NK-92 treated with Interleukin-12 subunit alpha and Interleukin-12 subunit beta, amount 100 ng/mL, for 24 hours (cell line): ENCODE data around the gene GRK6.
"Not testable (repeated sequence)": the region's sequence is repeated elsewhere in the genome, so short reads cannot be mapped to it uniquely, and the experiment has no call there.

Experiments used
- DNase-seq: peaks from one replicate; lab custom pipeline; 2025; lab: John Stamatoyannopoulos, UW

The GRK6 gene

GRCh38 chr5:177397875-177398390 lies 28.5 kb upstream of the GRK6 start:
- no peak for DNase-seq

GRCh38 chr5:177399997-177400868 lies 26.2 kb upstream of the GRK6 start, which contains the start of gene PFN3:
Gene PFN3 (minus strand): TSS chr5:177400661. CDS start chr5:177400576, 85 bp downstream.
- DNase-seq = no peak

GRCh38 chr5:177402271-177403043 lies 24.0 kb upstream of the GRK6 start:
- no peak for DNase-seq

GRCh38 chr5:177403102-177403791 lies 23.2 kb upstream of the GRK6 start:
- DNase-seq = no peak

GRCh38 chr5:177403792-177404640 lies 22.5 kb upstream of the GRK6 start:
- peak; percentile 13 for DNase-seq

GRCh38 chr5:177404641-177405179 lies 21.8 kb upstream of the GRK6 start:
- DNase-seq = no peak

GRCh38 chr5:177405312-177405711 lies 21.2 kb upstream of the GRK6 start:
- no peak for DNase-seq

GRCh38 chr5:177405805-177406204 lies 20.7 kb upstream of the GRK6 start:
- DNase-seq = no peak

GRCh38 chr5:177409043-177409801 lies 17.3 kb upstream of the GRK6 start, which contains the start of gene F12:
Gene F12 (minus strand): TSS chr5:177409564. CDS start chr5:177409527, 37 bp downstream.
- DNase-seq = no peak

GRCh38 chr5:177410575-177410974 lies 15.9 kb upstream of the GRK6 start:
- DNase-seq = no peak

GRCh38 chr5:177412603-177413233 lies 13.8 kb upstream of the GRK6 start:
- DNase-seq = peak; percentile 35

- DNase-seq = no peak
These were observed 12.0 kb upstream of the GRK6 start for GRCh38 chr5:177414481-177414880.

GRCh38 chr5:177417081-177417480 lies 9.4 kb upstream of the GRK6 start:
- DNase-seq = not testable (repeated sequence)

- DNase-seq = no peak
These were observed 7.4 kb upstream of the GRK6 start for GRCh38 chr5:177419046-177419445.

- DNase-seq = not testable (repeated sequence)
These were observed 6.0 kb upstream of the GRK6 start for GRCh38 chr5:177420472-177420871.

GRCh38 chr5:177421062-177421798 lies 5.2 kb upstream of the GRK6 start:
- no peak for DNase-seq

GRCh38 chr5:177423671-177424070 lies 2.8 kb upstream of the GRK6 start:
- no peak for DNase-seq

GRCh38 chr5:177425196-177425800 lies 1.2 kb upstream of the GRK6 start:
- DNase-seq = no peak
